Liver (tissue), 9 donors: ENCODE measurements around the gene RPS28. TPM values are rescaled to one million over a fixed set of nuclear protein-coding genes. Genes with fewer than 3 reads are reported as not detected.

Experiments used
- DNase-seq: peaks from one replicate; pipeline ENCODE4 v3.0.0-alpha.2; 2017; ENCODE audit warnings: low spot score
- H3K27ac ChIP-seq, 2 donors: one replicate each; pipeline ENCODE4 v1.7.0; 2013; ENCODE audit warnings: inconsistent platforms in 2 of 2, low read length in 2 of 2, control low read depth in 1 of 2, low read depth in 1 of 2, mild to moderate bottlenecking in 1 of 2
- H3K27me3 ChIP-seq, 4 donors: one replicate each; pipeline versions ENCODE4 v1.6.1 to v1.7.0; 2013; ENCODE audit warnings: low read length in 3 of 4, inconsistent platforms in 1 of 4, mild to moderate bottlenecking in 1 of 4, moderate library complexity in 1 of 4; ENCODE audit not compliant: control insufficient read depth in 4 of 4, insufficient read depth in 4 of 4
- H3K36me3 ChIP-seq, 4 donors: one replicate each; pipeline versions ENCODE4 v1.6.1 to v1.7.0; 2013; ENCODE audit warnings: low read length in 3 of 4, mild to moderate bottlenecking in 3 of 4, low read depth in 1 of 4, moderate library complexity in 1 of 4; ENCODE audit not compliant: control insufficient read depth in 4 of 4, insufficient read depth in 3 of 4
- H3K4me1 ChIP-seq, 4 donors: one replicate each; pipeline versions ENCODE4 v1.6.1 to v1.7.0; 2013; ENCODE audit warnings: low read length in 3 of 4, mild to moderate bottlenecking in 3 of 4, moderate library complexity in 1 of 4; ENCODE audit not compliant: control insufficient read depth in 4 of 4, insufficient read depth in 4 of 4
- H3K4me3 ChIP-seq, 3 donors: one replicate each; pipeline versions ENCODE4 v1.6.1 to v1.7.0; 2013; ENCODE audit warnings: low read length in 3 of 3, control low read depth in 1 of 3, low read depth in 1 of 3, mild to moderate bottlenecking in 1 of 3
- H3K9ac ChIP-seq, 2 donors: one replicate each; pipeline ENCODE4 v1.7.0; 2013; ENCODE audit warnings: low read length in 2 of 2, mild to moderate bottlenecking in 2 of 2, moderate library complexity in 2 of 2, control low read depth in 1 of 2, low read depth in 1 of 2
- H3K9me3 ChIP-seq, 4 donors: one replicate each; pipeline versions ENCODE4 v1.6.1 to v1.7.0; 2013; ENCODE audit warnings: low read length in 3 of 4; ENCODE audit not compliant: control insufficient read depth in 4 of 4
- ATF3 ChIP-seq: IDR thresholded peaks from 2 replicates; pipeline ENCODE4 v1.6.1; 2016; ENCODE audit warnings: antibody characterized with exemption
- CTCF ChIP-seq: fragments of 150-350 bp; IDR thresholded peaks from 2 replicates; pipeline ENCODE4 v1.5.1; 2017; ENCODE audit warnings: improper control_type of control experiment, low read depth, low read length; ENCODE audit not compliant: missing input control
- EGR1 ChIP-seq, 2 donors: IDR thresholded peaks; 2 replicates each; pipeline ENCODE4 v1.6.1; 2016 to 2018; ENCODE audit warnings: antibody characterized with exemption in 2 of 2, low read depth in 2 of 2
- FOXA1 ChIP-seq: IDR thresholded peaks from 2 replicates; pipeline ENCODE4 v1.6.1; 2016; ENCODE audit warnings: antibody characterized with exemption
- FOXA2 ChIP-seq: IDR thresholded peaks from 2 replicates; pipeline ENCODE4 v1.6.1; 2016; ENCODE audit warnings: antibody characterized with exemption
- GABPA ChIP-seq, 2 donors: IDR thresholded peaks in 1 of 2; conservative IDR thresholded peaks in 1 of 2; 2 replicates each; pipeline ENCODE4 v1.6.1; 2016; ENCODE audit warnings: antibody characterized with exemption in 2 of 2, mild to moderate bottlenecking in 1 of 2, moderate library complexity in 1 of 2
- HNF4A ChIP-seq, 2 donors: conservative IDR thresholded peaks; 2 replicates each; pipeline ENCODE4 v1.6.1; 2016; ENCODE audit warnings: antibody characterized with exemption in 2 of 2, mild to moderate bottlenecking in 2 of 2
- HNF4G ChIP-seq: IDR thresholded peaks from 2 replicates; pipeline ENCODE4 v1.6.1; 2016; ENCODE audit warnings: antibody characterized with exemption
- JUND ChIP-seq, 2 donors: IDR thresholded peaks; 2 replicates each; pipeline ENCODE4 v1.6.1; 2016; ENCODE audit warnings: antibody characterized with exemption in 2 of 2
- MAX ChIP-seq: IDR thresholded peaks from 2 replicates; pipeline ENCODE4 v1.6.1; 2016; ENCODE audit warnings: antibody characterized with exemption
- NR2F2 ChIP-seq: IDR thresholded peaks from 2 replicates; pipeline ENCODE4 v1.6.1; 2016; ENCODE audit warnings: antibody characterized with exemption
- RAD21 ChIP-seq, 2 donors: IDR thresholded peaks; 2 replicates each; pipeline ENCODE4 v1.6.1; 2016; ENCODE audit warnings: antibody characterized with exemption in 2 of 2, mild to moderate bottlenecking in 2 of 2
- REST ChIP-seq: IDR thresholded peaks from 2 replicates; pipeline ENCODE4 v1.6.1; 2016; ENCODE audit warnings: antibody characterized with exemption, mild to moderate bottlenecking
- RXRA ChIP-seq, 2 donors: IDR thresholded peaks; 2 replicates each; pipeline ENCODE4 v1.6.1; 2017 to 2018; ENCODE audit warnings: antibody characterized with exemption in 2 of 2, mild to moderate bottlenecking in 1 of 2
- SP1 ChIP-seq: IDR thresholded peaks from 2 replicates; pipeline ENCODE4 v1.6.1; 2018; ENCODE audit warnings: antibody characterized with exemption, mild to moderate bottlenecking
- TAF1 ChIP-seq: conservative IDR thresholded peaks from 2 replicates; pipeline ENCODE4 v1.6.1; 2016; ENCODE audit warnings: antibody characterized with exemption, mild to moderate bottlenecking
- YY1 ChIP-seq: IDR thresholded peaks from 2 replicates; pipeline ENCODE4 v1.6.1; 2016; ENCODE audit warnings: antibody characterized with exemption, mild to moderate bottlenecking
- ZBTB33 ChIP-seq: IDR thresholded peaks from 2 replicates; pipeline ENCODE4 v1.6.1; 2016; ENCODE audit warnings: antibody characterized with exemption
- WGBS: extraction: QIAGEN DNeasy Blood & Tissue Kit; methylation state at CpG from one replicate; pipeline ENCODE4 v1.1.7; 2013; 5-methylcytosine and 5-hydroxymethylcytosine counted together
- polyA plus RNA-seq, 2 donors: library from polyadenylated mRNA; stranded (reverse) in 1 of 2; unstranded in 1 of 2; fragments of 200-250 nt in 1 of 2; fragments of >200 nt in 1 of 2; fragmentation: Nextera tagmentation in 1 of 2; extraction: Ambion mirVana in 1 of 2; gene quantifications; one replicate each; pipeline versions ENCODE4 v1.2.1 to v1.2.3, GENCODE V29; 2013 to 2015
- total RNA-seq, 2 donors: library from RNA; depleted of rRNA; stranded (reverse); fragments of >200 nt; gene quantifications; one replicate each; pipeline ENCODE4 v1.2.3, GENCODE V29; 2014
- donor health status: healthy.
- donor health status: healthy.
- donor health status: healthy.
- donor health status: healthy.
- donor health status: healthy.

The RPS28 gene
- total and polyA plus RNA-seq, 4 donors = 74.7 to 467 (median 265) TPM

- H3K9me3 ChIP-seq = no peaks in the 10 kb centered on the region
- DNase-seq = peak; percentile 63
- no peaks in the 10 kb centered on the region for H3K27me3 ChIP-seq
- peak within 1 kb of the TSS; percentile 73 to 79 for H3K27ac ChIP-seq
- 2% methylated on average over 81 of the region's 81 CpGs for WGBS
- peak within 1 kb of the TSS; percentile 52 to 83 (median 56) for H3K4me3 ChIP-seq
- TF ChIP-seq HNF4G (no peak), CTCF (no peak), FOXA2 (no peak), SP1 (peak; percentile 3), NR2F2 (no peak), ZBTB33 (no peak), REST (peak; percentile 64), YY1 (no peak), ATF3 (no peak), RXRA (IDR thresholded peaks at IDR 0.05) (peak in 1 of 2 donors; percentile 21), MAX (no peak), FOXA1 (no peak), JUND (IDR thresholded peaks at IDR 0.05) (no peak), RAD21 (IDR thresholded peaks at IDR 0.05) (no peak), TAF1 (peak; percentile 54), HNF4A (conservative IDR thresholded peaks at IDR 0.05) (no peak), EGR1 (IDR thresholded peaks at IDR 0.05; ENCODE audit: low read depth in 2 of 2) (peak in 1 of 2 donors; percentile 81), GABPA (IDR thresholded peaks at IDR 0.05 in 1 of 2, conservative IDR thresholded peaks at IDR 0.05 in 1 of 2) (no peak)
- peaks cover 0 to 3% (median 0%) of the 10 kb centered on the region in 4 donors for H3K36me3 ChIP-seq
- H3K4me1 ChIP-seq = peaks cover 16 to 62% (median 41%) of the 10 kb centered on the region in 4 donors
- H3K9ac ChIP-seq = peak within 1 kb of the TSS; percentile 18 to 70
These were observed 42.8 kb downstream of the RPS28 start, which contains the start of gene ANGPTL4 for GRCh38 chr19:8363803-8364771. TSS of gene ANGPTL4 (plus strand) at chr19:8364155. CDS start at chr19:8364322, 167 bp downstream.
